ENCODE measurements around the gene PANK1. TPM values are rescaled to one million over a fixed set of nuclear protein-coding genes. Genes with fewer than 3 reads are reported as not detected.

PANK1 gene
- total and polyA plus RNA-seq, 2 of the 8 experiments (the other 6 are each of a cell fraction or from before 2014, with no cell fraction given): 18.5 to 40.4 TPM

DNA sequence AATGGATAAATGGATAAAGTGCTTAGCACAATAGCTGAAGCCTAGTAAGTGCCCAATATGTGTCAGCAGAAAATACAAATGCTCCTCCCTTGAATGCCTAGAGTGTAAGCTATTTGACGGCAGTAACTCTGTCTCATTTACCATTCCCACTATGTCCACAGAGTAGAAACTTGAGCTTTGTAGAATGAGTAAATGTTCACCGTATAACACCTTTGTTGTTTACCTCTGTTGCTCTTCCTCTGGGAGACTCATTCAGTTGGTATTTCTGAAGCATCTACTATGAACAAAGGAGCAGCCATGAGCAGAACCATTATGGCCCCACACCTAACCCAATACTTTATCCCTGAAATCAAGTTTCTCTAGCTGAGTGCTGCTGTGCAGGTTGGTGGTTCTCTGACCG, 101.2 kb downstream of the PANK1 start (continued):
- TF ChIP-seq TAF1 (IDR thresholded peaks at IDR 0.05; ENCODE audit: low read depth, low read length): no peak
- no peak for TF ChIP-seq PHF8 (conservative IDR thresholded peaks at IDR 0.05; ENCODE audit: low read depth, low read length)
- TF ChIP-seq SIRT6 (IDR thresholded peaks at IDR 0.05; ENCODE audit: low read length): no peak
- no peak for TF ChIP-seq EGR1 (IDR thresholded peaks at IDR 0.05; ENCODE audit: borderline replicate concordance, low read depth, low read length)
- TF ChIP-seq POLR2AphosphoS5 (IDR thresholded peaks at IDR 0.05; ENCODE audit: low read depth, low read length): no peak
- TF ChIP-seq TBP (IDR thresholded peaks at IDR 0.05; ENCODE audit: low read depth, low read length): no peak
- no peak for TF ChIP-seq YY1 (IDR thresholded peaks at IDR 0.05; ENCODE audit: low read depth, low read length)

Measured in H1 (cell line).